Naive thymus-derived CD4-positive, alpha-beta T cell (primary cell): Measurements from ENCODE around the gene CCDC142. TPM values are rescaled to one million over a fixed set of nuclear protein-coding genes. Genes with fewer than 3 reads are reported as not detected.

Experiments
- ATAC-seq: fragments of 150-1000 bp; cut with Tn5 transposase; 2 replicates; pipeline ENCODE4 v1.10.0; 2021; ENCODE audit warnings: mild to moderate bottlenecking, moderate library complexity
- CTCF ChIA-PET: fragments of 350-600 bp; sonication (Branson Sonifier 250); formaldehyde crosslinking; loops from one replicate; lab custom pipeline; 2021; ENCODE audit warnings: antibody characterized with exemption; lab: Charles Lee
- POLR2A ChIA-PET: fragments of 350-600 bp; sonication (Branson Sonifier 250); formaldehyde crosslinking; loops from one replicate; lab custom pipeline; 2021; ENCODE audit warnings: antibody characterized with exemption, inconsistent platforms; lab: Charles Lee
- DNase-seq, 9 donors: peaks; one replicate each; pipeline versions ENCODE4 v3.0.0 to v3.0.0-alpha.2; 2020 to 2022; ENCODE audit warnings: mixed read lengths in 1 of 9
- H3K27ac ChIP-seq: one replicate; pipeline ENCODE4 v1.7.0; 2013; ENCODE audit warnings: mild to moderate bottlenecking, low read depth, low read length, moderate library complexity
- H3K27me3 ChIP-seq, 2 donors: one replicate each; pipeline ENCODE4 v1.7.0; 2013; ENCODE audit warnings: low read length in 2 of 2, mild to moderate bottlenecking in 2 of 2, moderate library complexity in 2 of 2; ENCODE audit not compliant: control insufficient read depth in 2 of 2, insufficient read depth in 2 of 2
- H3K36me3 ChIP-seq, 3 experiments: 1 replicate in 2 of 3; 2 replicates in 1 of 3; pipeline ENCODE4 v1.7.0; 2013; ENCODE audit warnings: low read length in 3 of 3, mild to moderate bottlenecking in 3 of 3, moderate library complexity in 1 of 3; ENCODE audit not compliant: insufficient read depth in 3 of 3, control insufficient read depth in 2 of 3
- H3K4me1 ChIP-seq, 2 donors: one replicate each; pipeline ENCODE4 v1.7.0; 2013; ENCODE audit warnings: low read length in 2 of 2, mild to moderate bottlenecking in 2 of 2, moderate library complexity in 1 of 2; ENCODE audit not compliant: control insufficient read depth in 2 of 2, insufficient read depth in 2 of 2
- H3K4me3 ChIP-seq: 2 replicates; pipeline ENCODE4 v1.7.0; 2013; ENCODE audit warnings: mild to moderate bottlenecking, low read length
- H3K9me3 ChIP-seq, 3 experiments: 1 replicate in 2 of 3; 2 replicates in 1 of 3; pipeline ENCODE4 v1.7.0; 2013; ENCODE audit warnings: low read length in 3 of 3; ENCODE audit not compliant: control insufficient read depth in 2 of 3
- H3K27ac Mint-ChIP-seq, 9 donors: one replicate each; pipeline ENCODE4 v1.8.0; 2020 to 2022; ENCODE audit warnings: mixed read lengths in 9 of 9, mild to moderate bottlenecking in 8 of 9, moderate library complexity in 5 of 9, inconsistent platforms in 2 of 9
- H3K27me3 Mint-ChIP-seq, 5 donors: one replicate each; pipeline ENCODE4 v1.8.0; 2021 to 2022; ENCODE audit warnings: mixed read lengths in 5 of 5, mild to moderate bottlenecking in 1 of 5
- H3K36me3 Mint-ChIP-seq, 5 donors: one replicate each; pipeline ENCODE4 v1.8.0; 2020 to 2022; ENCODE audit warnings: mixed read lengths in 5 of 5, mild to moderate bottlenecking in 3 of 5, inconsistent platforms in 1 of 5
- H3K4me1 Mint-ChIP-seq, 7 donors: one replicate each; pipeline ENCODE4 v1.8.0; 2020 to 2022; ENCODE audit warnings: mixed read lengths in 7 of 7, mild to moderate bottlenecking in 3 of 7, inconsistent platforms in 1 of 7
- H3K4me3 Mint-ChIP-seq, 10 donors: one replicate each; pipeline ENCODE4 v1.8.0; 2020 to 2022; ENCODE audit warnings: mild to moderate bottlenecking in 10 of 10, mixed read lengths in 10 of 10, moderate library complexity in 6 of 10, inconsistent platforms in 2 of 10
- H3K9me3 Mint-ChIP-seq, 11 donors: one replicate each; pipeline ENCODE4 v1.8.0; 2020 to 2022; ENCODE audit warnings: mixed read lengths in 11 of 11, mild to moderate bottlenecking in 4 of 11, inconsistent platforms in 1 of 11, moderate library complexity in 1 of 11
- intact Hi-C, 2 donors: fragments of 100-400 bp; cut with micrococcal nuclease; formaldehyde crosslinking; loops; one replicate each; pipeline ENCODE4 v1.15.1; 2023
- polyA plus RNA-seq, 2 donors: library from polyadenylated mRNA; unstranded; fragments of 300-500 nt; fragmentation: Illumina TruSeq; gene quantifications; one replicate each; pipeline ENCODE4 v1.2.3, GENCODE V29; 2021
- total RNA-seq, 6 experiments: library from RNA in 5 of 6; stranded (reverse) in 5 of 6; gene quantifications; 1 replicate in 5 of 6; 2 replicates in 1 of 6; pipeline ENCODE4 v1.2.3 and lab custom pipeline; 2021 to 2026

The CCDC142 gene
- total and polyA plus RNA-seq, 7 experiments from 2014 or later = 13.1 to 75.2 (median 27.4) TPM

- peaks cover 0 to 16% (median 0%) of the 10 kb centered on the region in 5 donors for H3K36me3 Mint-ChIP-seq
Observed at GRCh38 chr2:74454654-74455511, 27.9 kb downstream of the CCDC142 start, which contains the start of gene INO80B. TSS of gene INO80B (plus strand) at chr2:74455087. CDS start at chr2:74455117, 30 bp downstream.

GRCh38 chr2:74450570-74451190 lies 32.1 kb downstream of the CCDC142 start:
- Histone ChIP-seq H3K4me3 (no peak overlapping the region), H3K9me3 (no peaks in the 10 kb centered on the region), H3K4me1 (peaks cover 6 to 22% of the 10 kb centered on the region in 2 donors), H3K27me3 (no peaks in the 10 kb centered on the region), H3K36me3 (no peaks in the 10 kb centered on the region), H3K27ac (no peak overlapping the region)
- Mint-ChIP-seq H3K4me3 (no peak overlapping the region), H3K27ac (no peak overlapping the region), H3K4me1 (peaks cover 15 to 29% (median 21%) of the 10 kb centered on the region in 7 donors), H3K27me3 (peaks cover 0 to 6% (median 0%) of the 10 kb centered on the region in 5 donors), H3K36me3 (peaks cover 0 to 7% (median 0%) of the 10 kb centered on the region in 5 donors), H3K9me3 (peaks cover 0 to 2% (median 0%) of the 10 kb centered on the region in 11 donors)
- POLR2A ChIA-PET = no interaction called here
- no peak for DNase-seq
- intact Hi-C loops = loop anchor here in 1 of 2 donors (10.0 kb wide), 1 partner anchor 204 kb away; the partner anchor contains the start of gene SEMA4F
- ATAC-seq = no peak
- CTCF ChIA-PET = no interaction called here

More at GRCh38 chr2:74454654-74455511, 27.9 kb downstream of the CCDC142 start, which contains the start of gene INO80B:
- Histone ChIP-seq H3K4me1 (peaks cover 30 to 43% of the 10 kb centered on the region in 2 donors), H3K27ac (peak within 1 kb of the TSS; percentile 100), H3K36me3 (no peaks in the 10 kb centered on the region), H3K9me3 (no peaks in the 10 kb centered on the region), H3K27me3 (no peaks in the 10 kb centered on the region), H3K4me3 (peak within 1 kb of the TSS; percentile 88)
- Mint-ChIP-seq H3K27me3 (peaks cover 0 to 2% (median 0%) of the 10 kb centered on the region in 5 donors), H3K4me3 (peak within 1 kb of the TSS; percentile 87 to 99 (median 98)), H3K4me1 (peaks cover 41 to 66% (median 55%) of the 10 kb centered on the region in 7 donors), H3K27ac (peak within 1 kb of the TSS; percentile 88 to 100 (median 98)), H3K9me3 (peaks cover 0 to 8% (median 0%) of the 10 kb centered on the region in 11 donors)
- ChIA-PET POLR2A (interaction anchor here (0.7 to 10.8 kb wide), 11 partner anchors 11 to 1221 kb away, joined by 3 to 197 read pairs (median 5); partner anchors contain the start of genes C2orf81, CCDC142, CCT7 and MOGS), CTCF (interaction anchor here (0.6 to 1.5 kb wide), 7 partner anchors 18 to 190 kb away, joined by 3 to 12 read pairs (median 3); partner anchors contain the start of genes CCDC142, MRPL53 and TTC31)
- DNase-seq (peak; percentile 88 to 98 (median 97)), ATAC-seq (peak; percentile 61)
- intact Hi-C loops = loop anchor here (1.0 to 10.0 kb wide), 20 partner anchors 10 to 1383 kb away; partner anchors contain the start of genes AUP1 (in 2 of the 2), CCT7 (in 2 of the 2), HTRA2 (in 2 of the 2) and SEMA4F (in 2 of the 2)

GRCh38 chr2:74448771-74449170 lies 34.0 kb downstream of the CCDC142 start:
- no peaks in the 10 kb centered on the region for H3K9me3 Mint-ChIP-seq
- ChIA-PET POLR2A (interaction anchor here (0.9 kb wide), 1 partner anchor 8 kb away, joined by 3 read pairs; no protein-coding TSS in a partner anchor), CTCF (no interaction called here)
- H3K36me3 Mint-ChIP-seq = no peaks in the 10 kb centered on the region
- H3K27me3 Mint-ChIP-seq = peaks cover 0 to 23% (median 5%) of the 10 kb centered on the region in 5 donors
- intact Hi-C loops = no loop called here
- DNase-seq (no peak), ATAC-seq (no peak)
- H3K27ac Mint-ChIP-seq = no peak overlapping the region
- no peak overlapping the region for H3K4me3 Mint-ChIP-seq
- Histone ChIP-seq H3K27ac (no peak overlapping the region), H3K27me3 (no peaks in the 10 kb centered on the region), H3K4me1 (peaks cover 0 to 11% of the 10 kb centered on the region in 2 donors), H3K4me3 (no peak overlapping the region), H3K9me3 (no peaks in the 10 kb centered on the region), H3K36me3 (no peaks in the 10 kb centered on the region)
- peaks cover 4 to 13% (median 6%) of the 10 kb centered on the region in 7 donors for H3K4me1 Mint-ChIP-seq

GRCh38 chr2:74447230-74447999 lies 35.4 kb downstream of the CCDC142 start:
- H3K27me3 ChIP-seq = peaks cover 0 to under 1% of the 10 kb centered on the region in 2 donors
- H3K9me3 Mint-ChIP-seq = no peaks in the 10 kb centered on the region

GRCh38 chr2:74444498-74445318 lies 38.1 kb downstream of the CCDC142 start:
- no peaks in the 10 kb centered on the region for H3K36me3 ChIP-seq
- intact Hi-C loops = no loop called here
- peaks cover 0 to 13% (median 9%) of the 10 kb centered on the region in 7 donors for H3K4me1 Mint-ChIP-seq
- H3K9me3 Mint-ChIP-seq = peaks cover 0 to 1% (median 0%) of the 10 kb centered on the region in 11 donors
- H3K27ac ChIP-seq = no peak overlapping the region
- peaks cover 0 to 13% of the 10 kb centered on the region in 2 donors for H3K27me3 ChIP-seq
- DNase-seq (no peak), ATAC-seq (no peak)
- no peaks in the 10 kb centered on the region for H3K9me3 ChIP-seq
- peaks cover 0 to 3% (median 0%) of the 10 kb centered on the region in 5 donors for H3K36me3 Mint-ChIP-seq
- no peak overlapping the region for H3K4me3 ChIP-seq
- no peak overlapping the region for H3K4me3 Mint-ChIP-seq
- CTCF ChIA-PET = no interaction called here
- no peak overlapping the region for H3K27ac Mint-ChIP-seq
- peaks cover 11 to 48% (median 23%) of the 10 kb centered on the region in 5 donors for H3K27me3 Mint-ChIP-seq
- POLR2A ChIA-PET = no interaction called here
- peaks cover 0 to 8% of the 10 kb centered on the region in 2 donors for H3K4me1 ChIP-seq

More at GRCh38 chr2:74447230-74447999, 35.4 kb downstream of the CCDC142 start:
- Histone ChIP-seq H3K9me3 (no peaks in the 10 kb centered on the region), H3K4me1 (no peaks in the 10 kb centered on the region), H3K27ac (no peak overlapping the region), H3K36me3 (no peaks in the 10 kb centered on the region), H3K4me3 (no peak overlapping the region)
- intact Hi-C loops = no loop called here
- peaks cover 0 to under 1% (median 0%) of the 10 kb centered on the region in 5 donors for H3K36me3 Mint-ChIP-seq
- H3K27me3 Mint-ChIP-seq = peaks cover 1 to 32% (median 11%) of the 10 kb centered on the region in 5 donors
- H3K27ac Mint-ChIP-seq = no peak overlapping the region
- ChIA-PET CTCF (no interaction called here), POLR2A (interaction anchor here (0.6 kb wide), 1 partner anchor 25 kb away, joined by 4 read pairs; no protein-coding TSS in a partner anchor)
- no peak for DNase-seq
- no peak overlapping the region for H3K4me3 Mint-ChIP-seq
- no peak for ATAC-seq
- peaks cover under 1 to 3% (median 2%) of the 10 kb centered on the region in 7 donors for H3K4me1 Mint-ChIP-seq
